HEK293 (cell line): ENCODE measurements around the gene FOXO6.
A peak's percentile ranks its signal among the peaks of the same experiment; 100 is the strongest.

Experiments used
- CTCF ChIA-PET: fragments of 350-600 bp; formaldehyde crosslinking; extraction: SDS; loops from one replicate; lab custom pipeline; 2021; ENCODE audit warnings: antibody characterized with exemption; lab: Yijun Ruan, JAX
- POLR2A ChIA-PET: fragments of 300-600 bp; formaldehyde crosslinking; extraction: SDS; loops from one replicate; lab custom pipeline; 2020; ENCODE audit warnings: antibody characterized with exemption, inconsistent platforms; lab: Yijun Ruan, JAX
- H3K27ac ChIP-seq: fragments of 200-500 bp; sonication (Bioruptor generic); 2 replicates; pipeline ENCODE4 v1.5.1; 2014; ENCODE audit warnings: low read depth, low read length, control low read depth, inconsistent platforms; ENCODE audit errors: extremely low read depth
- H3K36me3 ChIP-seq, 2 experiments: fragments of 200-500 bp in 1 of 2; sonication (Bioruptor generic) in 1 of 2; 1 replicate in 1 of 2; 2 replicates in 1 of 2; pipeline ENCODE4 v1.5.1; 2014 to 2017; ENCODE audit warnings: inconsistent platforms in 2 of 2, low read length in 2 of 2; ENCODE audit not compliant: control insufficient read depth in 2 of 2, insufficient read depth in 1 of 2
- H3K4me1 ChIP-seq: fragments of 200-500 bp; sonication (Bioruptor generic); 2 replicates; pipeline ENCODE4 v1.5.1; 2014; ENCODE audit warnings: mild to moderate bottlenecking, low read length, inconsistent platforms; ENCODE audit not compliant: control insufficient read depth, insufficient read depth
- H3K4me3 ChIP-seq: 2 replicates; pipeline ENCODE4 v1.5.1; 2011; ENCODE audit warnings: low read depth, mild to moderate bottlenecking, control low read depth, low read length, moderate library complexity
- H3K9me3 ChIP-seq: fragments of 200-500 bp; sonication (Bioruptor generic); 2 replicates; pipeline ENCODE4 v1.5.1; 2014; ENCODE audit warnings: low read depth, low read length, inconsistent platforms; ENCODE audit not compliant: control insufficient read depth, insufficient read depth
- ATF2 ChIP-seq: fragments of 450-650 bp; formaldehyde crosslinking; IDR thresholded peaks from 2 replicates; pipeline ENCODE4 v1.5.1; 2016; ENCODE audit warnings: missing biosample characterization, missing genetic modification characterization, low read depth
- GLI4 ChIP-seq: fragments of 450-650 bp; formaldehyde crosslinking; IDR thresholded peaks from 2 replicates; pipeline ENCODE4 v1.5.1; 2016; ENCODE audit warnings: missing biosample characterization, missing genetic modification characterization
- GLIS2 ChIP-seq: fragments of 450-650 bp; formaldehyde crosslinking; IDR thresholded peaks from 2 replicates; pipeline ENCODE4 v1.5.1; 2016; ENCODE audit warnings: missing biosample characterization, missing genetic modification characterization
- MYNN ChIP-seq: fragments of 450-650 bp; formaldehyde crosslinking; IDR thresholded peaks from 2 replicates; pipeline ENCODE4 v1.5.1; 2016; ENCODE audit warnings: missing biosample characterization, missing genetic modification characterization, borderline replicate concordance
- PATZ1 ChIP-seq: fragments of 450-650 bp; formaldehyde crosslinking; IDR thresholded peaks from 2 replicates; pipeline ENCODE4 v1.5.1; 2016; ENCODE audit warnings: missing biosample characterization, missing genetic modification characterization
- ZNF112 ChIP-seq: fragments of 450-650 bp; formaldehyde crosslinking; IDR thresholded peaks from 2 replicates; pipeline ENCODE4 v1.5.0; 2017; ENCODE audit warnings: missing biosample characterization, missing genetic modification characterization
- ZNF175 ChIP-seq: fragments of 450-650 bp; formaldehyde crosslinking; IDR thresholded peaks from 2 replicates; pipeline ENCODE4 v1.5.1; 2016; ENCODE audit warnings: missing biosample characterization, missing genetic modification characterization
- ZNF23 ChIP-seq: fragments of 450-650 bp; formaldehyde crosslinking; IDR thresholded peaks from 2 replicates; pipeline ENCODE4 v1.5.1; 2016; ENCODE audit warnings: missing biosample characterization, missing genetic modification characterization, borderline replicate concordance
- ZNF274 ChIP-seq, 2 experiments: fragments of 200-500 bp in 1 of 2; fragments of 450-650 bp in 1 of 2; sonication (Bioruptor generic) in 1 of 2; formaldehyde crosslinking in 1 of 2; IDR thresholded peaks; 2 replicates each; pipeline versions ENCODE4 v1.5.1 to v1.6.1; 2014 to 2016; ENCODE audit warnings: borderline replicate concordance in 1 of 2, inconsistent platforms in 1 of 2, low read length in 1 of 2, missing biosample characterization in 1 of 2, missing genetic modification characterization in 1 of 2
- ZNF311 ChIP-seq: fragments of 450-650 bp; formaldehyde crosslinking; IDR thresholded peaks from 2 replicates; pipeline ENCODE4 v1.5.1; 2017; ENCODE audit warnings: missing biosample characterization, missing genetic modification characterization, borderline replicate concordance
- ZNF580 ChIP-seq: fragments of 450-650 bp; formaldehyde crosslinking; IDR thresholded peaks from 2 replicates; pipeline ENCODE4 v1.5.1; 2016; ENCODE audit warnings: missing biosample characterization, missing genetic modification characterization
- ZNF600 ChIP-seq: fragments of 450-650 bp; formaldehyde crosslinking; IDR thresholded peaks from 2 replicates; pipeline ENCODE4 v1.5.1; 2016; ENCODE audit warnings: missing biosample characterization, missing genetic modification characterization
- ZNF76 ChIP-seq: fragments of 450-650 bp; formaldehyde crosslinking; IDR thresholded peaks from 2 replicates; pipeline ENCODE4; 2016; ENCODE audit warnings: low read depth, missing biosample characterization, missing genetic modification characterization, borderline replicate concordance
- ZNF768 ChIP-seq: fragments of 450-650 bp; formaldehyde crosslinking; IDR thresholded peaks from 2 replicates; pipeline ENCODE4 v1.5.1; 2018; ENCODE audit warnings: missing biosample characterization, mild to moderate bottlenecking, missing genetic modification characterization

FOXO6 gene

GRCh38 chr1:41377397-41377796, 16.2 kb downstream of the FOXO6 start:
- TF ChIP-seq ZNF311 (no peak), ATF2 (tag by site-specific recombination) (no peak), ZNF274 (IDR thresholded peaks at IDR 0.05; ENCODE audit: low read length) (no peak), ZNF274 (tag by site-specific recombination; IDR thresholded peaks at IDR 0.05; ENCODE audit: borderline replicate concordance) (no peak), ZNF600 (no peak), MYNN (no peak), ZNF23 (tag by site-specific recombination) (no peak)
- TF ChIP-seq, all 188 proteins: peak for 0
- H3K36me3 ChIP-seq: no peaks in the 10 kb centered on the region
- POLR2A ChIA-PET: interaction anchor here (0.7 to 1.0 kb wide), 2 partner anchors 10 to 66 kb away, joined by 3 read pairs; no protein-coding TSS in a partner anchor
- no peaks in the 10 kb centered on the region for H3K9me3 ChIP-seq
- H3K27ac ChIP-seq: no peak overlapping the region
- peaks cover 10% of the 10 kb centered on the region for H3K4me1 ChIP-seq
- H3K4me3 ChIP-seq: no peak overlapping the region
- CTCF ChIA-PET: interaction anchor here (1.0 to 1.5 kb wide), 3 partner anchors 41 to 64 kb away, joined by 3 to 5 read pairs (median 3); no protein-coding TSS in a partner anchor

- Histone ChIP-seq H3K27ac (no peak overlapping the region), H3K4me1 (peaks cover 8% of the 10 kb centered on the region), H3K36me3 (no peaks in the 10 kb centered on the region), H3K9me3 (no peaks in the 10 kb centered on the region), H3K4me3 (no peak overlapping the region)
- ChIA-PET CTCF (interaction anchor here (1.0 to 1.5 kb wide), 3 partner anchors 10 to 65 kb away, joined by 3 to 5 read pairs (median 4); no protein-coding TSS in a partner anchor), POLR2A (interaction anchor here (1.0 kb wide), 1 partner anchor 10 kb away, joined by 3 read pairs; no protein-coding TSS in a partner anchor)
- TF ChIP-seq GLIS2 (tag by site-specific recombination): no peak
- no peak for TF ChIP-seq ZNF175 (tag by site-specific recombination)
These were observed 17.0 kb downstream of the FOXO6 start for GRCh38 chr1:41378222-41378621.

- TF ChIP-seq ZNF112 (tag by site-specific recombination) (no peak), ZNF580 (0 out of 2 replicates have a peak, but pooled peaks have one; percentile 37), PATZ1 (tag by site-specific recombination) (0 out of 2 replicates have a peak, but pooled peaks have one; percentile 43), ZNF76 (tag by site-specific recombination) (no peak), GLI4 (tag by site-specific recombination) (no peak), GLIS2 (tag by site-specific recombination) (peak; percentile 41), ZNF768 (peak; percentile 94)
- Histone ChIP-seq H3K36me3 (no peaks in the 10 kb centered on the region), H3K27ac (no peak overlapping the region), H3K9me3 (no peaks in the 10 kb centered on the region), H3K4me3 (no peak overlapping the region), H3K4me1 (peaks cover 8% of the 10 kb centered on the region)
- CTCF ChIA-PET: interaction anchor here (0.7 to 1.0 kb wide), 3 partner anchors 9 to 39 kb away, joined by 3 to 4 read pairs (median 3); no protein-coding TSS in a partner anchor
- POLR2A ChIA-PET: no interaction called here
These were observed 17.9 kb downstream of the FOXO6 start for GRCh38 chr1:41378999-41379737.
